Stimulated activated CD8-positive, alpha-beta memory T cell treated with anti-CD3 and anti-CD28 coated beads, Interleukin-4, amount 100 ng/mL, for 24 hours (primary cell): ENCODE measurements around the gene SMAD9.

Experiments
- DNase-seq: peaks from one replicate; pipeline ENCODE4 v3.0.0-alpha.2; 2020; ENCODE audit warnings: low read depth

SMAD9 gene

GRCh38 chr13:36817996-36818803 is 101.8 kb downstream of the SMAD9 start:
- DNase-seq = no peak

- DNase-seq = no peak
These were observed 105.0 kb downstream of the SMAD9 start for GRCh38 chr13:36815062-36815461.

- DNase-seq = no peak
These were observed 105.6 kb downstream of the SMAD9 start for GRCh38 chr13:36814465-36814864.

- no peak for DNase-seq
These were observed 106.8 kb downstream of the SMAD9 start for GRCh38 chr13:36813225-36813624.

- DNase-seq = no peak
These were observed 112.4 kb downstream of the SMAD9 start for GRCh38 chr13:36807616-36808015.

- no peak for DNase-seq
These were observed 113.9 kb downstream of the SMAD9 start for GRCh38 chr13:36806102-36806501.

GRCh38 chr13:36804588-36804987 is 115.5 kb downstream of the SMAD9 start:
- no peak for DNase-seq

GRCh38 chr13:36801035-36801434 is 119.0 kb downstream of the SMAD9 start:
- DNase-seq = no peak

- no peak for DNase-seq
These were observed 124.0 kb downstream of the SMAD9 start for GRCh38 chr13:36796052-36796451.

- DNase-seq = no peak
These were observed 124.6 kb downstream of the SMAD9 start for GRCh38 chr13:36795463-36795862.
